GM11168 (cell line): Measurements from ENCODE around the gene MEGF6.

ENCODE experiments used
- in situ Hi-C: fragments of 300-500 bp; cut with MboI; formaldehyde crosslinking; loops from one replicate; pipeline ENCODE4 v1.12.0; 2022; ENCODE audit warnings: low sequenced_read_pairs; ENCODE audit not compliant: unreplicated experiment

The MEGF6 gene

GRCh38 chr1:3530086-3530925 is 81.0 kb downstream of the MEGF6 start:
- in situ Hi-C loops: no loop called here

GRCh38 chr1:3529099-3529729 is 82.1 kb downstream of the MEGF6 start:
- in situ Hi-C loops: no loop called here

GRCh38 chr1:3527774-3528173 is 83.5 kb downstream of the MEGF6 start:
- in situ Hi-C loops: no loop called here

- in situ Hi-C loops: no loop called here
Observed at GRCh38 chr1:3525551-3526482, 85.5 kb downstream of the MEGF6 start.

- in situ Hi-C loops: no loop called here
Observed at GRCh38 chr1:3524556-3525203, 86.6 kb downstream of the MEGF6 start.

GRCh38 chr1:3523980-3524379 is 87.3 kb downstream of the MEGF6 start:
- in situ Hi-C loops: no loop called here

- in situ Hi-C loops: no loop called here
Observed at GRCh38 chr1:3522564-3523265, 88.6 kb downstream of the MEGF6 start.

GRCh38 chr1:3522112-3522511 is 89.2 kb downstream of the MEGF6 start:
- in situ Hi-C loops: no loop called here

- in situ Hi-C loops: no loop called here
Observed at GRCh38 chr1:3521426-3521825, 89.9 kb downstream of the MEGF6 start.

- in situ Hi-C loops: no loop called here
Observed at GRCh38 chr1:3520419-3521378, 90.6 kb downstream of the MEGF6 start.

- in situ Hi-C loops: no loop called here
Observed at GRCh38 chr1:3519301-3519885, 91.9 kb downstream of the MEGF6 start.

GRCh38 chr1:3518756-3519155 is 92.6 kb downstream of the MEGF6 start:
- in situ Hi-C loops: no loop called here

- in situ Hi-C loops: no loop called here
Observed at GRCh38 chr1:3518256-3518655, 93.1 kb downstream of the MEGF6 start.

- in situ Hi-C loops: no loop called here
Observed at GRCh38 chr1:3516911-3517675, 94.2 kb downstream of the MEGF6 start.

- in situ Hi-C loops: no loop called here
Observed at GRCh38 chr1:3516481-3516869, 94.8 kb downstream of the MEGF6 start.

- in situ Hi-C loops: no loop called here
Observed at GRCh38 chr1:3515774-3516480, 95.4 kb downstream of the MEGF6 start.

- in situ Hi-C loops: no loop called here
Observed at GRCh38 chr1:3515272-3515671, 96.0 kb downstream of the MEGF6 start.
